SJCRH30 (cell line): Measurements from ENCODE around the gene RAB38. TPM values are rescaled to one million over a fixed set of nuclear protein-coding genes. Genes with fewer than 3 reads are reported as not detected.

Source experiments
- DNase-seq, 2 experiments: peaks; one replicate each; pipeline ENCODE4 v3.0.0-alpha.2; 2015 to 2020
- H3K27ac ChIP-seq: fragments of 250-450 bp; sonication (Bioruptor Pico); 2 replicates; pipeline ENCODE4 v1.5.1; 2020; ENCODE audit warnings: mild to moderate bottlenecking, moderate library complexity
- H3K27me3 ChIP-seq: fragments of 250-450 bp; sonication (Bioruptor Pico); 2 replicates; pipeline ENCODE4 v1.5.1; 2020; ENCODE audit warnings: mild to moderate bottlenecking, moderate library complexity
- H3K36me3 ChIP-seq: fragments of 250-450 bp; sonication (Bioruptor Pico); 2 replicates; pipeline ENCODE4 v1.5.1; 2020; ENCODE audit warnings: mild to moderate bottlenecking, moderate library complexity
- H3K4me1 ChIP-seq: fragments of 250-450 bp; sonication (Bioruptor Pico); 2 replicates; pipeline ENCODE4 v1.5.1; 2020; ENCODE audit warnings: mild to moderate bottlenecking, moderate library complexity
- H3K4me3 ChIP-seq: fragments of 250-450 bp; sonication (Bioruptor Pico); 2 replicates; pipeline ENCODE4 v1.5.1; 2020; ENCODE audit warnings: mild to moderate bottlenecking, moderate library complexity
- H3K9me3 ChIP-seq: fragments of 250-450 bp; sonication (Bioruptor Pico); replicated peaks from 2 replicates; pipeline ENCODE4 v1.5.1; 2020; ENCODE audit warnings: mild to moderate bottlenecking, moderate library complexity
- total RNA-seq: library from RNA; depleted of rRNA; stranded (reverse); fragments of >200 nt; shearing (Covaris generic); gene quantifications from 2 replicates; pipeline ENCODE4 v1.2.3, GENCODE V29; 2014

The RAB38 gene
- total RNA-seq, 1 experiment from 2014 or later = not detected

DNA sequence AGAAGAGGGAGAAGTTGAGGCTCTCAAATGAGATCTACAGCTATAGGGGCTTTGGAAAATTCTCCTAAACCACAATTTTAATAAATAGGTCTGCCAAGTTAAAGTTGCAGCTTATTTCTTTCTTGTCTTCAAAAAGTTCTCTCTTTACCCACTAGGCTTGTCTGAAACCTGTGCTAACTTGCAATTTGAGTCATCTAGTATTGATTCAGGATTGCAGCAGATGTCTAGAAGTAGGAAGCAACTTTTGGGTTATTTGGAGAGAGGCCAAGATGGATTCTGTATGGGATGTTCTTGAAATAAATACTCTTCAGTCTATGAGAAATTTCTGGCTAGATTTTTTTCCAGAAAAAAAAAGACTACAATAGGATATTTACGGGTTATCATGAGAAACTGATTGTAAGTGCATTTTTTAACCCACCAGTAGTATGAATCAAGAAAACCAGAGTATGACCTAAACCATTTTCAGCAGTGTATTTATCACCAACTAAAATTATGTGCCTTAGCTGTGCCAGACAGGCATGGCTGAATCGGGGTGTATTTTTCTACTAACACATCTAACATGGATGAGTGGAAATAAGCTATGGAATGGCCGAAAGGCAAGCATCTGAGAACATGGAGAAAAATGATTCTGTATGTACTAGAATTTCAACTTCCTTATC is 4.9 kb upstream of the RAB38 start:
- no peak overlapping the region for H3K27ac ChIP-seq
- no peaks in the 10 kb centered on the region for H3K9me3 ChIP-seq
- no peak overlapping the region for H3K4me3 ChIP-seq
- no peaks in the 10 kb centered on the region for H3K36me3 ChIP-seq
- no peaks in the 10 kb centered on the region for H3K4me1 ChIP-seq
- DNase-seq = no peak
- H3K27me3 ChIP-seq = no peaks in the 10 kb centered on the region

DNA sequence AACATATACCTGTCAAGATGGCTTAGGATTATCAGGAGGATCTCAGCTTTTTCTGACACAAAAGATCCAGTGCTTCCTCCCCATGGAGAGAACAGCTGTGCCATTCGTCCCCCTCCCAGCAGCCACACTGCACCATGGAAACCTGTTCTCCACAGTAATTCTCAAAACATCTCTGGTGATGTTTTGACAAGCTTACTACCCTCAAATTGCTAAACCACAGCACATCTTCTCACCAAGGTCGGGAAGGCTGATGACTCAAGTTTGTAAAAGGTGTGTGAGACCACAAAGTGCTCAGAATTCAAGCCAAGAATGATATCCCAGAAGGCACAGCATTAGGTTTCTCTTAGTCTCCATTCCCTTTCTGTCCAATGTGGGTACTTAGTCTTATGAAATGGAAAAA is 3.9 kb upstream of the RAB38 start:
- Histone ChIP-seq H3K4me3 (no peak overlapping the region), H3K4me1 (no peaks in the 10 kb centered on the region), H3K9me3 (no peaks in the 10 kb centered on the region), H3K27me3 (no peaks in the 10 kb centered on the region), H3K36me3 (no peaks in the 10 kb centered on the region), H3K27ac (no peak overlapping the region)
- DNase-seq = no peak

DNA sequence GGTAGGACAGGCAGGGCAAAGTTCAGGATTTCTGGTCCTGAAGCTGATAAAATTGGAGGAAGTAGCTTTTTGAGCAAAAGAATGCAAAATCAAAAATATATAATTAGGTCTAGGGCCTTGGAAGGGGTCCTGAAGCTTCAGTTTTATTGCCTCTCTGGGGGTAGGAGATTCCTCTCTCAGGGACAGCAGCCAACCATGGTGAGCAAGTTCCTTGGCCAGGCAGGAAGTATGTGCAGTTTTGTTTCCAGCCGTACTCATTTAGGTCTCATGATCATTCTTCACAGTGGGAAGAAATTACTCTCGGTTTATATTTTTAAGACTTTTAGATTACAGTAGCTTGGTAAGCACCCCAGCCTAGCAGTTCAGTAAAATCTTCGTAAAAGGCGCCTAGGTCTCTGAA is 2.9 kb upstream of the RAB38 start:
- H3K27me3 ChIP-seq = no peaks in the 10 kb centered on the region
- H3K4me1 ChIP-seq = no peaks in the 10 kb centered on the region
- no peaks in the 10 kb centered on the region for H3K36me3 ChIP-seq
- H3K9me3 ChIP-seq = no peaks in the 10 kb centered on the region
- DNase-seq = no peak
- no peak overlapping the region for H3K4me3 ChIP-seq
- no peak overlapping the region for H3K27ac ChIP-seq

DNA sequence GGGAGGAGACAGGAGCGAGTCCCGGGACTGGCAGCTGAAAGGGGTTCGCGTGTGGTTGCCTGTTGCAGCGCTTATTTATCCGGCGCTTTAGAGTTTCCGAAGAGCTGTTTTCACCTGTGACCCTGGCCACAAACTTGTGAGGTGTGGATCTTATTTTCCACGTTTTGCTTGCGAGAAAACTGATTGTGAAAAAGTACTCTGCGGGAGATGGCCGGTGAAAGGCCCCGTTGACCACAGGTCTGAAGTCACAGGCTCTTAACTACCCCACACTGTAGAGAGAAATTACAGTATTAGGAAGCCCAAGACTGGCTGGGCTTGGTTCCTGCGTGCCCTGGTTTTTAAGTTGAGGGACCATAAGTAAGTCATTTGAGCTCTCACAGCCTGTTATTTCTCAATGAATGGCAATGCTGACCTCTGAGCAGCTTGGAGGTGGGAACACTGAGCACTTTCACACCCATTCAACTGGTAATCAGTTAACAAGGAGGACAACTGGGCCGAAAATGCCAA is 379 bp upstream of the RAB38 start:
- Histone ChIP-seq H3K27me3 (no peaks in the 10 kb centered on the region), H3K36me3 (no peaks in the 10 kb centered on the region), H3K27ac (no peak overlapping the region), H3K9me3 (no peaks in the 10 kb centered on the region), H3K4me3 (no peak overlapping the region), H3K4me1 (no peaks in the 10 kb centered on the region)
- no peak for DNase-seq

DNA sequence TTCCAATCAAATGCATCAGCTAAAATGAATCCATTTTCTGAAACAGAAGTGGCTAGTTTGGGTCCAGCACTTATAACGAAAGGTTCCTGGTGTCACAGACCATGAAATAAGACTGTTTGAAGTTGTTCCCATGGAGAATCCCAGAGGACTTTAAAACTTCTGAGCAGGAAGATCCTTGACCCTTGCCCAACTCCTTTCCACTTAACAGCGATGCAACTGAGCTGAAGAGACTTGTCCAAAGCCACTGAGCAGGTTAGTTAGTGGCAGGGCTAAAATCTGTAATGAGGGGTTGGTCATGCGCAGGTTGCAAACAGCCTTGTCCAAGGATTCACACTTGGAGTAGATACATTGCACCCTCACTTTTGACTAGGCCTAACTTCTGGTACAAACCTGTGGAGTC is 1.3 kb downstream of the RAB38 start:
- no peaks in the 10 kb centered on the region for H3K4me1 ChIP-seq
- no peaks in the 10 kb centered on the region for H3K9me3 ChIP-seq
- no peaks in the 10 kb centered on the region for H3K36me3 ChIP-seq
- no peak overlapping the region for H3K27ac ChIP-seq
- 0 out of 2 replicates have a peak, but pooled peaks cover 2% of the 10 kb centered on the region for H3K27me3 ChIP-seq
- no peak for DNase-seq
- no peak overlapping the region for H3K4me3 ChIP-seq

DNA sequence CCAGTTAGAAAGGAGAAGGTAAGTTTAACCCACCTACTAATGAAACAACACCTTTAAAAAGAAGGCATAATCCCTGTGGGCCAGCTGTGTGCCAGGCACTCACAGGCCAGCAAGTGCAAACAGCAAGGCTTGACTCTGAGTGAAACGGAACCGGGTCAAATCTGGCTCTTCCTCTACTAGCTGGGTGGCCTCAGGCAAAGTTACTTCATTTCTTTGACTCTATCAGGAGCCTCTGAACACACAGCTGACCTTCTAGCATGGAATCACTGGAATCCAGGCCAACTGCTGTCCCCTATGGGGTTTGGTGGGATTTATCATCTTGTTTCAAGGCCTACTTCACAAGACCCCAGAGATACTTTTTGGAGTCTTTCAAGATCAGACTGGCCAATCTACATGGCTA is 3.3 kb downstream of the RAB38 start:
- no peak overlapping the region for H3K27ac ChIP-seq
- no peaks in the 10 kb centered on the region for H3K9me3 ChIP-seq
- H3K4me3 ChIP-seq = no peak overlapping the region
- H3K36me3 ChIP-seq = no peaks in the 10 kb centered on the region
- H3K4me1 ChIP-seq = no peaks in the 10 kb centered on the region
- 0 out of 2 replicates have a peak, but pooled peaks cover 2% of the 10 kb centered on the region for H3K27me3 ChIP-seq
- no peak for DNase-seq

DNA sequence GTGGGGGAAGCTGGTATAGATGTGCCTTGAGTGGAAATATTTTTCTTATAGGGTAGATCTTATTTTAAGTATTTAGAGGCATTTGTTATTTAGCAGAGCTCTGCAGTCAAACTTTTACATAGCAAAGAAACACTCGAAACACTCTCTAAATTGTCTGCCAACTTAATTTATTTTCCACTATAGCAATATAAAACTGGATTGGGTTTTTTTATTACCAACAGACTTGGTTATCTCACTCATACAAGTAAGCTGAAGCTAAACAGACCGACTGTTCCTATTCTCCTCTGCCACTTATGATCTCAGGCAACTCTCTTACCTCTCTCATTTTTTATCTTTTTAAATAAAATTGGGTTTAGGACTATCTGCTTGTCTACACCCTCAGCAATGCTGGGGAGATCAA is 4.6 kb downstream of the RAB38 start:
- Histone ChIP-seq H3K9me3 (no peaks in the 10 kb centered on the region), H3K4me1 (no peaks in the 10 kb centered on the region), H3K27ac (no peak overlapping the region), H3K36me3 (no peaks in the 10 kb centered on the region), H3K4me3 (no peak overlapping the region), H3K27me3 (0 out of 2 replicates have a peak, but pooled peaks cover 2% of the 10 kb centered on the region)
- no peak for DNase-seq

DNA sequence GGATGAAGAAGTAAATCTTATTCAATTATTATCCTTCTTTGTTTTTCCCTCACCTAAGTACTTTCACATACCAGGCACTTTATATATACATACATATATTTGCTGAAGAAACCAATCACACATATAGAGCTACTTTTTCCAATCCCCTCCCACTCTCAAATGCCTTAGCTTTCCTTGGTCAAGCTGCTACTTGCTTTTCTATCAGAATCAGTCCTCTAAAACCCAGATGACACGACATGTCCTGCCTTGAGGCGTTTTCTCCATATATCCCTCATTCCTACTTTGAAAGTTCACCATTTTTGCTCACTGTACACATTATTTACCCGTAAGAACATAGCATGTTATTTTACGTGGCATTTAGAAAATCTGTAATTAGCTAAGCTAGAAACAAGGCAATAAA is 5.4 kb downstream of the RAB38 start:
- Histone ChIP-seq H3K27ac (no peak overlapping the region), H3K9me3 (no peaks in the 10 kb centered on the region), H3K36me3 (no peaks in the 10 kb centered on the region), H3K27me3 (0 out of 2 replicates have a peak, but pooled peaks cover 2% of the 10 kb centered on the region), H3K4me1 (no peaks in the 10 kb centered on the region), H3K4me3 (no peak overlapping the region)
- no peak for DNase-seq

DNA sequence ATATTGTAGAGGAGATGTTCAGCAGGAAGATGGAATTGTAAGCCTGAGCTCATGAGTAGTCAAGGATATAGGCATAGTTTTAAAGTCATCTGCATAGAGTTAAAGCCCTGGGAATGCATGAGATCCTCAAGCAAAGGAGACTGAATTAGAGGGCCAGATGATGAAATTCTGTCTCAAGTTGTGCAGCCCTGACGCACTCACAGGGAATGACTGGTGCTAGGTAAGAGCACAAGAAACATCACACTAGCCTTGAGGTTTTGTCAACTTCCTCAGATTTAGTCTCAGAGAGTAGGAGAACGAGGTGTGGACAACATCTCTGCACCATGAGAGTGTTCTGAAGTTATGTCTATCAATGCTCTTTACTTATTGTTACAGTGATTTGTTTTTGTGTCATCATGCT is 5.8 kb downstream of the RAB38 start:
- no peak overlapping the region for H3K4me3 ChIP-seq
- H3K27ac ChIP-seq = no peak overlapping the region
- H3K36me3 ChIP-seq = no peaks in the 10 kb centered on the region
- no peaks in the 10 kb centered on the region for H3K9me3 ChIP-seq
- H3K4me1 ChIP-seq = no peaks in the 10 kb centered on the region
- DNase-seq = no peak
- 0 out of 2 replicates have a peak, but pooled peaks cover 2% of the 10 kb centered on the region for H3K27me3 ChIP-seq

DNA sequence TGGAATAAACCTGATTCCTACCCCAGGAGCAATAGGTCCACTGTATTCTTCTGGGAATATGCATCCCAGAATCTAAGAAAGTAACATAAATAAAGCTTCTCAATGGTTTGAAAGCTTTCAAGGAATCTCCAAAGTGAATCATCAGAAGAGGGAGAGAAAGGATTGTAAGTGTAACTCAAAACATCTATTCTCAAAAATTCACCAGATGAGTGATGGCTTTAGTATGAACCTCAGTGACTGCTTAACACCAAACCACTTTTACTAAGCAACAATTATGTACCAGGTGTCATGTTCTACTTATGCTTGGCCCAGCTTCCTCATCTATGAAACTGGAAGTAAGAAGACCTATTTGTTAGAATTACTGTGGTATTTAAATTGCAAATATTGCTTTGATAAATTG is 7.4 kb downstream of the RAB38 start:
- no peaks in the 10 kb centered on the region for H3K36me3 ChIP-seq
- no peaks in the 10 kb centered on the region for H3K9me3 ChIP-seq
- H3K4me3 ChIP-seq = no peak overlapping the region
- no peak overlapping the region for H3K27ac ChIP-seq
- H3K27me3 ChIP-seq = 0 out of 2 replicates have a peak, but pooled peaks cover 2% of the 10 kb centered on the region
- no peak for DNase-seq
- H3K4me1 ChIP-seq = no peaks in the 10 kb centered on the region

DNA sequence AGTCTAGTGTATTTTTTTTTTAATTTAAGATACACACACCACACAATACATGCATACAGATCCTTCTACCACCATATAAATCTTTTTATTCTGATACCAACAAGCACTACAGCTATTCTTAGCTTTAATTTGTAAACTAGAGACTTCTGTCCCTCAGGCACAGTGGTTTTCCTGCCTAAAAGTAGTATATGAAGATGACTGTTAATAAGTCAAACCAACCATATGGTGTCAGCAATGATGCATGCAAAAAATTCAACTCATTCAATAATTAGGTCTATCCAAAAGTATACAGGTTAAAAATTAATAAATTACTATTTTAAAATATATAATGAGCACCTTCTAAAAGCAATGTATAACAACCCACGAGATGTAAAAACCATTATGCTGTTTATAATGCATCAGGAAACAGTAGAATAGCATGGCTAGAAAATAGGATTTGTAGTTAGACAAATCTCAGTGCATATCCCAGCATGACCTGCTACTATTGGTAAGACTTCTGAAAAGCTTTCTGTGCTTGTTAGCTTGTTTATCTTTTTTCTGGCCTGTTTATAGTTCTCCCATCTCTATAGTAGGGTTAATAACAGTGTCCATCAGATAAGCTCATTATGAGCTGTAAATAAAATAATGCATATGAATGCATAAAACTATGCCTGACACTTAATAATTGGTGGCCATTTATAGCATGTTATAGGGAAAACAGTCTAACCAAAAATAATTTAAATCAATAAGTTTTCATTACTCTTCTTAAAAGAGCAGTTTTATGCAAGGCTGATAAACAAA is 10.2 kb downstream of the RAB38 start:
- Histone ChIP-seq H3K4me3 (no peak overlapping the region), H3K36me3 (no peaks in the 10 kb centered on the region), H3K27me3 (0 out of 2 replicates have a peak, but pooled peaks cover 2% of the 10 kb centered on the region), H3K4me1 (no peaks in the 10 kb centered on the region), H3K9me3 (no peaks in the 10 kb centered on the region), H3K27ac (no peak overlapping the region)
- no peak for DNase-seq

DNA sequence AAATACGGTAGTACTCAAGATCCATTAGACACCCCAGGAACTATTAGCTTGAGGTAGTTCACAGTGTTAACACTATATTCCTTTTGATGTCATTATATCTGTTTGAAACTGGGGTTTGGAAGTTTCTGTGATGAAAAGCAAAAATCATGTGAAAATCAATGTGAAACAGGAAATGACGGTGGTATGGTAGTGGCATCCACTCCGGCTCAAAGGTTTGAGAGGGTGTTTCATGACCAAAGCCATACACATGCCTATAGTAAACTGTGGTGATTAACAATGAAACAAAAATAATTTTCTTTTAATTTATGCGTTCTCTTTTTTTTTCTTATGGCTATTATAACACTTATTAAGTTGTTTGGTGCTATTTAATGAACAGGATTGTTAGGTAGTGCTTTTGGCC is 10.9 kb downstream of the RAB38 start:
- H3K4me1 ChIP-seq = no peaks in the 10 kb centered on the region
- H3K4me3 ChIP-seq = no peak overlapping the region
- no peak for DNase-seq

DNA sequence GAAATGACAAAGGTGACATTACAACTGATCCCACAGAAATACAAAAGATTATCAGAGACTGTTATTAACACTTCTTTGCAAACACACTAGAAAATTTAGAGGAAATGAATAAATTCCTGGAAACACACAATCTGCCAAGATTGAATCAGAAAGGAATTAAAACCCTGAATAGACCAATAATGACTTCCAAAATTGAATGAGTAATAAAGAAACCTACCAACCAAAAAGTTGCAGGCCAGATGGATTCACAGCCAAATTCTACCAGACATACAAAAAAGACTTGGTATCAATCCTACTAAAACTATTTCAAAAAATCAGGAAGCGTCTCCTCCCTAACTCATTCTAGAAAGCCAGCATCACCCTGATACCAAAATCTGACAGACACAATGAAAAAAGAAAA is 17.2 kb downstream of the RAB38 start:
- H3K9me3 ChIP-seq = no peaks in the 10 kb centered on the region
- H3K4me3 ChIP-seq = no peak overlapping the region
- no peaks in the 10 kb centered on the region for H3K27me3 ChIP-seq
- H3K27ac ChIP-seq = no peak overlapping the region
- H3K36me3 ChIP-seq = no peaks in the 10 kb centered on the region
- DNase-seq = no peak
- no peaks in the 10 kb centered on the region for H3K4me1 ChIP-seq

More for the DNA sequence above, 10.9 kb downstream of the RAB38 start:
- Histone ChIP-seq H3K27ac (no peak overlapping the region), H3K36me3 (no peaks in the 10 kb centered on the region), H3K9me3 (no peaks in the 10 kb centered on the region), H3K27me3 (no peaks in the 10 kb centered on the region)

DNA sequence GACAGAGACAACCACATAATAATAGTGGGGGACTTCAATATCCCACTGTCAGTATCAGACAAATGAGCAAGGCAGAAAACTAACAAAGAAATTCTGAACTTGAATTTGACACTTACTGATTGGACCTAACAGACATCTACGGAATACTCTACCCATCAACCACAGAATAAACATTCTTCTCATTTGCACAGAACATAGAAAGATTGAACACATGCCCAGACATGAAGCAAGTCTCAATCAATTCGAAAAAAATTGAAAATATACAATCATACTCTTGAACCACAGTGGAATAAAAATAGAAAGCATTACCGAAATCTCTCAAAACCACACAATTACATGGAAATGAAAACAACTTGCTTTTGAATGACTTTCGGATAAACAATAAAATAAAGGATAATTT is 17.9 kb downstream of the RAB38 start:
- no peak overlapping the region for H3K4me3 ChIP-seq
- no peak overlapping the region for H3K27ac ChIP-seq
- no peaks in the 10 kb centered on the region for H3K36me3 ChIP-seq
- DNase-seq = no peak
- H3K4me1 ChIP-seq = no peaks in the 10 kb centered on the region
- no peaks in the 10 kb centered on the region for H3K27me3 ChIP-seq
- H3K9me3 ChIP-seq = no peaks in the 10 kb centered on the region

DNA sequence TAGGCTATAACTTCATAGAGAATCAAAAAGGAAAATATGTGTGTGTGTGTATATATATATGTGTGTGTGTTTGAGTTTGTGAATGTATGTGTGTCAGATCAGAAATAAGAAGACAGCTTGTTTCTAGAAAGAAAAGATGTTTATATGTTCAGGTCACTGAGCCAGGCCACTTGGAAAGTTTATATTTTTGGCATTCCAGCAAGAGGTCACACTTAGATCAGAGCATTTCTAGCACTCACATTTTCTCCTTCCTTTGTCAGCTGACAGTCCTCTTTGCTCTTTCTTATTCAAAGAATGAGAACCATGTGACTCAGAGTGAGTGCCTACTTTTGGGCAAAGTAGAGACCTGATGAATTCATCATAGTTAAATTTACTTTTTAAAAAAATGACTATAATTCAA is 22.9 kb downstream of the RAB38 start:
- no peaks in the 10 kb centered on the region for H3K9me3 ChIP-seq
- no peaks in the 10 kb centered on the region for H3K36me3 ChIP-seq
- H3K27me3 ChIP-seq = no peaks in the 10 kb centered on the region
- H3K4me3 ChIP-seq = no peak overlapping the region
- no peak for DNase-seq
- H3K27ac ChIP-seq = no peak overlapping the region
- no peaks in the 10 kb centered on the region for H3K4me1 ChIP-seq
